22Rv1 (cell line): Measurements from ENCODE around the gene RAB3C.

Experiments used
- ZFX ChIP-seq: fragments of 450-650 bp; IDR thresholded peaks from 2 replicates; pipeline ENCODE4 v1.6.1; 2017; ENCODE audit warnings: antibody characterized with exemption, borderline replicate concordance
- TF ChIP-seq, protein P1 (sequence below): fragments of 450-650 bp; IDR thresholded peaks from 2 replicates; pipeline ENCODE4 v1.5.1; 2017; ENCODE audit warnings: mild to moderate bottlenecking

DNA sequence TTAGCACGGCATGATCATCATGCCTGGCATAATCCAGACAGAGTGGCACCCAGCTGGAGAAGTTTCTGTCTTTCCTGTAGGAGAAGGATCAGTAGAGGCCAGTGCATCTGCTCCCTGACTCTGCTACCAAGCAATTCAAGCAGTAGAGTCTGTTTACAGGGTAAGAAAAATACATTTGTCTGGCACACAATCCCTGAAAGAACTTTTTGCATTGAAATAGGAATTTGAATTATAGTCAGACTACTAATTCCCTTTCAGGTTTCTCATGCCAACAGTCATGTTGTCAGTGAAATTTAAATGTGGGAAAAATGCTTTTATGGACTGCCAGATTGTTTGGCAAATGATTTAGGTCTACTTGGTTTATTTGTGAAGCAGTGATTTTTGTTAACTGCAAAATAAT lies 125.6 kb downstream of the RAB3C start:
- TF ChIP-seq, protein P1, sequence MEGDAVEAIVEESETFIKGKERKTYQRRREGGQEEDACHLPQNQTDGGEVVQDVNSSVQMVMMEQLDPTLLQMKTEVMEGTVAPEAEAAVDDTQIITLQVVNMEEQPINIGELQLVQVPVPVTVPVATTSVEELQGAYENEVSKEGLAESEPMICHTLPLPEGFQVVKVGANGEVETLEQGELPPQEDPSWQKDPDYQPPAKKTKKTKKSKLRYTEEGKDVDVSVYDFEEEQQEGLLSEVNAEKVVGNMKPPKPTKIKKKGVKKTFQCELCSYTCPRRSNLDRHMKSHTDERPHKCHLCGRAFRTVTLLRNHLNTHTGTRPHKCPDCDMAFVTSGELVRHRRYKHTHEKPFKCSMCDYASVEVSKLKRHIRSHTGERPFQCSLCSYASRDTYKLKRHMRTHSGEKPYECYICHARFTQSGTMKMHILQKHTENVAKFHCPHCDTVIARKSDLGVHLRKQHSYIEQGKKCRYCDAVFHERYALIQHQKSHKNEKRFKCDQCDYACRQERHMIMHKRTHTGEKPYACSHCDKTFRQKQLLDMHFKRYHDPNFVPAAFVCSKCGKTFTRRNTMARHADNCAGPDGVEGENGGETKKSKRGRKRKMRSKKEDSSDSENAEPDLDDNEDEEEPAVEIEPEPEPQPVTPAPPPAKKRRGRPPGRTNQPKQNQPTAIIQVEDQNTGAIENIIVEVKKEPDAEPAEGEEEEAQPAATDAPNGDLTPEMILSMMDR, result no peak
- no peak for TF ChIP-seq ZFX
